ENCODE measurements around the gene FAM219B. TPM values are rescaled to one million over a fixed set of nuclear protein-coding genes. Genes with fewer than 3 reads are reported as not detected.

Gene FAM219B
- total RNA-seq, 2 experiments from 2014 or later, result 61.3 to 72.5 TPM

GRCh38 chr15:74873036-74873755 lies 33.5 kb downstream of the FAM219B start, which contains the start of gene SCAMP2:
Gene SCAMP2 (minus strand): TSS chr15:74873365. CDS start chr15:74873255, 110 bp downstream.
- Mint-ChIP-seq H3K36me3 (ENCODE audit: low read depth) (peaks cover 28% of the 10 kb centered on the region), H3K9me3 (ENCODE audit: insufficient read depth) (no peaks in the 10 kb centered on the region), H3K27me3 (ENCODE audit: low read depth) (peaks cover 6% of the 10 kb centered on the region), H3K4me1 (ENCODE audit: low read depth) (peaks cover 44% of the 10 kb centered on the region), H3K27ac (peak within 1 kb of the TSS; percentile 94), H3K4me3 (peak within 1 kb of the TSS; percentile 99)
- DNase-seq (peak; percentile 95), ATAC-seq (peak; percentile 96)
- ChIA-PET POLR2A (interaction anchor here (0.6 to 1.6 kb wide), 9 partner anchors 18 to 327 kb away, joined by 3 to 5 read pairs (median 4); partner anchors contain the start of gene COX5A), CTCF (interaction anchor here (0.9 to 4.1 kb wide), 5 partner anchors 9 to 31 kb away, joined by 3 to 26 read pairs (median 3); no protein-coding TSS in a partner anchor)

GRCh38 chr15:74872702-74873035 lies 34.0 kb downstream of the FAM219B start:
- no peak for DNase-seq

GRCh38 chr15:74870436-74871215 lies 36.0 kb downstream of the FAM219B start:
- Mint-ChIP-seq H3K36me3 (ENCODE audit: low read depth) (peaks cover 51% of the 10 kb centered on the region), H3K27ac (peak overlapping the region; percentile 87), H3K4me1 (ENCODE audit: low read depth) (peaks cover 70% of the 10 kb centered on the region), H3K9me3 (ENCODE audit: insufficient read depth) (no peaks in the 10 kb centered on the region), H3K27me3 (ENCODE audit: low read depth) (no peaks in the 10 kb centered on the region), H3K4me3 (peak overlapping the region; percentile 99)
- CTCF ChIA-PET, result interaction anchor here (0.7 to 5.7 kb wide), 20 partner anchors 12 to 497 kb away, joined by 3 to 82 read pairs (median 6); partner anchors contain the start of genes FAM219B, MPI and ULK3
- DNase-seq (no peak), ATAC-seq (no peak)
- POLR2A ChIA-PET, result interaction anchor here (0.6 to 3.8 kb wide), 9 partner anchors 13 to 330 kb away, joined by 3 to 33 read pairs (median 5); partner anchors contain the start of genes ARID3B, MPI and ULK3

More at GRCh38 chr15:74872702-74873035, 34.0 kb downstream of the FAM219B start:
- Mint-ChIP-seq H3K36me3 (ENCODE audit: low read depth) (peaks cover 33% of the 10 kb centered on the region), H3K27me3 (ENCODE audit: low read depth) (peaks cover 6% of the 10 kb centered on the region), H3K4me1 (ENCODE audit: low read depth) (peaks cover 50% of the 10 kb centered on the region), H3K9me3 (ENCODE audit: insufficient read depth) (no peaks in the 10 kb centered on the region), H3K27ac (peak overlapping the region; percentile 94), H3K4me3 (peak overlapping the region; percentile 99)
- ATAC-seq, result no peak
- POLR2A ChIA-PET, result interaction anchor here (0.6 to 1.6 kb wide), 3 partner anchors 28 to 327 kb away, joined by 4 read pairs; no protein-coding TSS in a partner anchor
- CTCF ChIA-PET, result interaction anchor here (1.1 kb wide), 1 partner anchor 13 kb away, joined by 3 read pairs; no protein-coding TSS in a partner anchor

- peak; percentile 69 for DNase-seq
- H3K4me1 Mint-ChIP-seq (ENCODE audit: low read depth), result peaks cover 74% of the 10 kb centered on the region
- H3K27ac Mint-ChIP-seq, result peak overlapping the region; percentile 87
- peak; percentile 16 for ATAC-seq
- peaks cover 55% of the 10 kb centered on the region for H3K36me3 Mint-ChIP-seq (ENCODE audit: low read depth)
- no peaks in the 10 kb centered on the region for H3K27me3 Mint-ChIP-seq (ENCODE audit: low read depth)
- H3K4me3 Mint-ChIP-seq, result peak overlapping the region; percentile 99
- no peaks in the 10 kb centered on the region for H3K9me3 Mint-ChIP-seq (ENCODE audit: insufficient read depth)
- ChIA-PET CTCF (interaction anchor here (0.7 to 5.7 kb wide), 20 partner anchors 11 to 498 kb away, joined by 3 to 82 read pairs (median 6); partner anchors contain the start of genes FAM219B, MPI and ULK3), POLR2A (interaction anchor here (0.6 to 3.8 kb wide), 12 partner anchors 12 to 329 kb away, joined by 3 to 33 read pairs (median 4); partner anchors contain the start of genes ARID3B, MPI and ULK3)
Measured at GRCh38 chr15:74869726-74870407, 36.8 kb downstream of the FAM219B start.

GRCh38 chr15:74869372-74869725 lies 37.3 kb downstream of the FAM219B start:
- H3K4me1 Mint-ChIP-seq (ENCODE audit: low read depth), result peaks cover 78% of the 10 kb centered on the region
- H3K4me3 Mint-ChIP-seq, result peak overlapping the region; percentile 99
- no peaks in the 10 kb centered on the region for H3K27me3 Mint-ChIP-seq (ENCODE audit: low read depth)
- ChIA-PET CTCF (interaction anchor here (0.7 to 5.7 kb wide), 19 partner anchors 11 to 254 kb away, joined by 3 to 82 read pairs (median 6); partner anchors contain the start of genes CLK3, FAM219B and ULK3), POLR2A (interaction anchor here (0.6 to 3.8 kb wide), 11 partner anchors 12 to 329 kb away, joined by 3 to 33 read pairs (median 5); partner anchors contain the start of genes ARID3B, MPI and ULK3)
- ATAC-seq (no peak), DNase-seq (no peak)
- no peaks in the 10 kb centered on the region for H3K9me3 Mint-ChIP-seq (ENCODE audit: insufficient read depth)
- peak overlapping the region; percentile 87 for H3K27ac Mint-ChIP-seq
- H3K36me3 Mint-ChIP-seq (ENCODE audit: low read depth), result peaks cover 58% of the 10 kb centered on the region

- H3K9me3 Mint-ChIP-seq (ENCODE audit: insufficient read depth), result no peaks in the 10 kb centered on the region
- no peaks in the 10 kb centered on the region for H3K27me3 Mint-ChIP-seq (ENCODE audit: low read depth)
- CTCF ChIA-PET, result interaction anchor here (1.2 to 5.7 kb wide), 6 partner anchors 10 to 253 kb away, joined by 3 to 82 read pairs (median 4); partner anchors contain the start of gene CLK3
- peaks cover 64% of the 10 kb centered on the region for H3K36me3 Mint-ChIP-seq (ENCODE audit: low read depth)
- H3K27ac Mint-ChIP-seq, result peak overlapping the region; percentile 73
- H3K4me3 Mint-ChIP-seq, result peak overlapping the region; percentile 20
- POLR2A ChIA-PET, result interaction anchor here (1.0 to 3.8 kb wide), 4 partner anchors 10 to 33 kb away, joined by 4 to 33 read pairs (median 4); no protein-coding TSS in a partner anchor
- H3K4me1 Mint-ChIP-seq (ENCODE audit: low read depth), result peaks cover 81% of the 10 kb centered on the region
- DNase-seq, result no peak
- no peak for ATAC-seq
Measured at GRCh38 chr15:74868059-74868458, 38.6 kb downstream of the FAM219B start.

GRCh38 chr15:74867466-74868038 lies 39.1 kb downstream of the FAM219B start:
- no peaks in the 10 kb centered on the region for H3K27me3 Mint-ChIP-seq (ENCODE audit: low read depth)
- H3K9me3 Mint-ChIP-seq (ENCODE audit: insufficient read depth), result no peaks in the 10 kb centered on the region
- peaks cover 80% of the 10 kb centered on the region for H3K4me1 Mint-ChIP-seq (ENCODE audit: low read depth)
- POLR2A ChIA-PET, result interaction anchor here (1.0 to 3.8 kb wide), 4 partner anchors 10 to 34 kb away, joined by 4 to 33 read pairs (median 4); no protein-coding TSS in a partner anchor
- peaks cover 60% of the 10 kb centered on the region for H3K36me3 Mint-ChIP-seq (ENCODE audit: low read depth)
- ATAC-seq (no peak), DNase-seq (no peak)
- CTCF ChIA-PET, result interaction anchor here (1.7 to 5.7 kb wide), 5 partner anchors 9 to 252 kb away, joined by 3 to 82 read pairs (median 5); partner anchors contain the start of gene CLK3
- H3K27ac Mint-ChIP-seq, result peak overlapping the region; percentile 73
- peak overlapping the region; percentile 20 for H3K4me3 Mint-ChIP-seq

- DNase-seq (no peak), ATAC-seq (no peak)
- no peaks in the 10 kb centered on the region for H3K9me3 Mint-ChIP-seq (ENCODE audit: insufficient read depth)
- peaks cover 60% of the 10 kb centered on the region for H3K36me3 Mint-ChIP-seq (ENCODE audit: low read depth)
- CTCF ChIA-PET, result interaction anchor here (5.7 kb wide), 1 partner anchor 36 kb away, joined by 82 read pairs; no protein-coding TSS in a partner anchor
- POLR2A ChIA-PET, result no interaction called here
- no peaks in the 10 kb centered on the region for H3K27me3 Mint-ChIP-seq (ENCODE audit: low read depth)
- H3K4me1 Mint-ChIP-seq (ENCODE audit: low read depth), result peaks cover 77% of the 10 kb centered on the region
- no peak overlapping the region for H3K27ac Mint-ChIP-seq
- H3K4me3 Mint-ChIP-seq, result no peak overlapping the region
Measured at GRCh38 chr15:74866090-74866489, 40.6 kb downstream of the FAM219B start.

GRCh38 chr15:74865316-74865715 lies 41.3 kb downstream of the FAM219B start:
- no peaks in the 10 kb centered on the region for H3K27me3 Mint-ChIP-seq (ENCODE audit: low read depth)
- DNase-seq, result no peak
- POLR2A ChIA-PET, result no interaction called here
- H3K9me3 Mint-ChIP-seq (ENCODE audit: insufficient read depth), result no peaks in the 10 kb centered on the region
- CTCF ChIA-PET, result no interaction called here
- H3K27ac Mint-ChIP-seq, result peak overlapping the region; percentile 67
- peaks cover 70% of the 10 kb centered on the region for H3K4me1 Mint-ChIP-seq (ENCODE audit: low read depth)
- H3K36me3 Mint-ChIP-seq (ENCODE audit: low read depth), result peaks cover 55% of the 10 kb centered on the region
- H3K4me3 Mint-ChIP-seq, result no peak overlapping the region
- no peak for ATAC-seq

GRCh38 chr15:74864296-74864695 lies 42.4 kb downstream of the FAM219B start:
- ChIA-PET POLR2A (interaction anchor here (1.0 to 1.5 kb wide), 2 partner anchors 10 to 19 kb away, joined by 3 to 4 read pairs; no protein-coding TSS in a partner anchor), CTCF (interaction anchor here (0.7 to 2.2 kb wide), 3 partner anchors 10 to 77 kb away, joined by 3 to 10 read pairs (median 3); no protein-coding TSS in a partner anchor)
- Mint-ChIP-seq H3K27ac (peak overlapping the region; percentile 59), H3K4me1 (ENCODE audit: low read depth) (peaks cover 65% of the 10 kb centered on the region), H3K36me3 (ENCODE audit: low read depth) (peaks cover 51% of the 10 kb centered on the region), H3K9me3 (ENCODE audit: insufficient read depth) (no peaks in the 10 kb centered on the region), H3K27me3 (ENCODE audit: low read depth) (no peaks in the 10 kb centered on the region), H3K4me3 (no peak overlapping the region)
- no peak for DNase-seq
- no peak for ATAC-seq

Data from activated CD8-positive, alpha-beta T cell treated with anti-CD3 and anti-CD28 coated beads, Interleukin-2, amount 10 ng/mL, durations not matched to agents 7 days and 5 days (primary cell).